ENCODE results near the gene AXIN1. TPM values are rescaled to one million over a fixed set of nuclear protein-coding genes. Genes with fewer than 3 reads are reported as not detected.

AXIN1 gene
- total RNA-seq, 1 experiment from 2014 or later, result 52.4 TPM

- no peak for DNase-seq
- Histone ChIP-seq H3K36me3 (replicated peaks; ENCODE audit: control insufficient read depth, insufficient read depth, low read length) (peaks cover 4% of the 10 kb centered on the region), H3K27me3 (ENCODE audit: control insufficient read depth, insufficient read depth, low read length) (no peaks in the 10 kb centered on the region), H3K4me3 (ENCODE audit: insufficient read depth, low read depth, low read length) (no peak overlapping the region)
Observed at GRCh38 chr16:253833-254232, 98.7 kb downstream of the AXIN1 start.

GRCh38 chr16:252366-253337 is 99.9 kb downstream of the AXIN1 start:
- no peak for DNase-seq
- peaks cover 4% of the 10 kb centered on the region for H3K36me3 ChIP-seq (replicated peaks; ENCODE audit: control insufficient read depth, insufficient read depth, low read length)
- no peaks in the 10 kb centered on the region for H3K27me3 ChIP-seq (ENCODE audit: control insufficient read depth, insufficient read depth, low read length)
- H3K4me3 ChIP-seq (ENCODE audit: insufficient read depth, low read depth, low read length), result no peak overlapping the region

GRCh38 chr16:249431-249830 is 103.1 kb downstream of the AXIN1 start:
- Histone ChIP-seq H3K27me3 (ENCODE audit: control insufficient read depth, insufficient read depth, low read length) (no peaks in the 10 kb centered on the region), H3K4me3 (ENCODE audit: insufficient read depth, low read depth, low read length) (no peak overlapping the region), H3K36me3 (replicated peaks; ENCODE audit: control insufficient read depth, insufficient read depth, low read length) (0 out of 2 replicates have a peak, but pooled peaks cover 3% of the 10 kb centered on the region)
- DNase-seq, result peak; percentile 46

GRCh38 chr16:247027-247426 is 105.5 kb downstream of the AXIN1 start:
- 0 out of 2 replicates have a peak, but pooled peaks cover 1% of the 10 kb centered on the region for H3K36me3 ChIP-seq (replicated peaks; ENCODE audit: control insufficient read depth, insufficient read depth, low read length)
- no peaks in the 10 kb centered on the region for H3K27me3 ChIP-seq (ENCODE audit: control insufficient read depth, insufficient read depth, low read length)
- no peak for DNase-seq
- H3K4me3 ChIP-seq (ENCODE audit: insufficient read depth, low read depth, low read length), result no peak overlapping the region

GRCh38 chr16:245105-245504 is 107.4 kb downstream of the AXIN1 start:
- 0 out of 2 replicates have a peak, but pooled peaks cover 1% of the 10 kb centered on the region for H3K36me3 ChIP-seq (replicated peaks; ENCODE audit: control insufficient read depth, insufficient read depth, low read length)
- H3K4me3 ChIP-seq (ENCODE audit: insufficient read depth, low read depth, low read length), result no peak overlapping the region
- DNase-seq, result no peak
- H3K27me3 ChIP-seq (ENCODE audit: control insufficient read depth, insufficient read depth, low read length), result no peaks in the 10 kb centered on the region

GRCh38 chr16:243348-243747 is 109.2 kb downstream of the AXIN1 start:
- H3K36me3 ChIP-seq (replicated peaks; ENCODE audit: control insufficient read depth, insufficient read depth, low read length), result no peaks in the 10 kb centered on the region
- H3K27me3 ChIP-seq (ENCODE audit: control insufficient read depth, insufficient read depth, low read length), result no peaks in the 10 kb centered on the region
- no peak for DNase-seq
- no peak overlapping the region for H3K4me3 ChIP-seq (ENCODE audit: insufficient read depth, low read depth, low read length)

GRCh38 chr16:242281-242680 is 110.2 kb downstream of the AXIN1 start:
- no peaks in the 10 kb centered on the region for H3K27me3 ChIP-seq (ENCODE audit: control insufficient read depth, insufficient read depth, low read length)
- no peak for DNase-seq
- H3K36me3 ChIP-seq (replicated peaks; ENCODE audit: control insufficient read depth, insufficient read depth, low read length), result no peaks in the 10 kb centered on the region
- no peak overlapping the region for H3K4me3 ChIP-seq (ENCODE audit: insufficient read depth, low read depth, low read length)

GRCh38 chr16:240559-240958 is 112.0 kb downstream of the AXIN1 start:
- no peaks in the 10 kb centered on the region for H3K27me3 ChIP-seq (ENCODE audit: control insufficient read depth, insufficient read depth, low read length)
- H3K4me3 ChIP-seq (ENCODE audit: insufficient read depth, low read depth, low read length), result no peak overlapping the region
- no peak for DNase-seq
- H3K36me3 ChIP-seq (replicated peaks; ENCODE audit: control insufficient read depth, insufficient read depth, low read length), result no peaks in the 10 kb centered on the region

- DNase-seq, result no peak
- Histone ChIP-seq H3K36me3 (replicated peaks; ENCODE audit: control insufficient read depth, insufficient read depth, low read length) (no peaks in the 10 kb centered on the region), H3K4me3 (ENCODE audit: insufficient read depth, low read depth, low read length) (no peak overlapping the region), H3K27me3 (ENCODE audit: control insufficient read depth, insufficient read depth, low read length) (no peaks in the 10 kb centered on the region)
Observed at GRCh38 chr16:239948-240277, 112.6 kb downstream of the AXIN1 start.

Other genes with a start within 250 kb of the AXIN1 start
- 9.9 and 10.9 TPM in 2 replicates for gene NPRL3, start 214.1 kb downstream of the AXIN1 start, total RNA-seq (2014; rRNA removed; shearing (Covaris generic))
- gene HBZ, start 200.1 kb downstream of the AXIN1 start, total RNA-seq (2014; rRNA removed; shearing (Covaris generic)), result not detected in 2 replicates
- not detected in 2 replicates for gene HBM, start 186.7 kb downstream of the AXIN1 start, total RNA-seq (2014; rRNA removed; shearing (Covaris generic))
- gene HBA2, start 179.8 kb downstream of the AXIN1 start, total RNA-seq (2014; rRNA removed; shearing (Covaris generic)), result not detected in 2 replicates
- gene HBA1, start 176.0 kb downstream of the AXIN1 start, total RNA-seq (2014; rRNA removed; shearing (Covaris generic)), result not detected in 2 replicates
- gene HBQ1, start 172.3 kb downstream of the AXIN1 start, total RNA-seq (2014; rRNA removed; shearing (Covaris generic)), result 0.59 and 1.6 TPM in 2 replicates
- 56.6 and 92.9 TPM in 2 replicates for gene LUC7L, start 123.3 kb downstream of the AXIN1 start, total RNA-seq (2014; rRNA removed; shearing (Covaris generic))
- 106 and 120 TPM in 2 replicates for gene FAM234A, start 117.9 kb downstream of the AXIN1 start, total RNA-seq (2014; rRNA removed; shearing (Covaris generic))
- gene RGS11, start 76.8 kb downstream of the AXIN1 start, total RNA-seq (2014; rRNA removed; shearing (Covaris generic)), result 0.69 and 0.81 TPM in 2 replicates
- gene ARHGDIG, start 72.1 kb downstream of the AXIN1 start, total RNA-seq (2014; rRNA removed; shearing (Covaris generic)), result 4.0 and 5.3 TPM in 2 replicates
- gene PDIA2, start 69.6 kb downstream of the AXIN1 start, total RNA-seq (2014; rRNA removed; shearing (Covaris generic)), result 0.15 and 2.1 TPM in 2 replicates
- 225 and 242 TPM in 2 replicates for gene MRPL28, start 17.8 kb upstream of the AXIN1 start, total RNA-seq (2014; rRNA removed; shearing (Covaris generic))
- 107 and 112 TPM in 2 replicates for gene PGAP6, start 29.3 kb upstream of the AXIN1 start, total RNA-seq (2014; rRNA removed; shearing (Covaris generic))
- gene NME4, start 44.5 kb upstream of the AXIN1 start, total RNA-seq (2014; rRNA removed; shearing (Covaris generic)), result 400 and 507 TPM in 2 replicates
- gene DECR2, start 49.2 kb upstream of the AXIN1 start, total RNA-seq (2014; rRNA removed; shearing (Covaris generic)), result 20.1 and 21.4 TPM in 2 replicates
- gene RAB11FIP3, start 72.9 kb upstream of the AXIN1 start, total RNA-seq (2014; rRNA removed; shearing (Covaris generic)), result 25.2 and 27.9 TPM in 2 replicates
- gene CAPN15, start 175.0 kb upstream of the AXIN1 start, total RNA-seq (2014; rRNA removed; shearing (Covaris generic)), result 80.6 and 87.5 TPM in 2 replicates
- gene PRR35, start 207.7 kb upstream of the AXIN1 start, total RNA-seq (2014; rRNA removed; shearing (Covaris generic)), result 0.28 and 0.85 TPM in 2 replicates
- 1.1 TPM in 2 replicates for gene NHLRC4, start 214.3 kb upstream of the AXIN1 start, total RNA-seq (2014; rRNA removed; shearing (Covaris generic))
- 42.2 and 44.6 TPM in 2 replicates for gene PIGQ, start 217.2 kb upstream of the AXIN1 start, total RNA-seq (2014; rRNA removed; shearing (Covaris generic))
- 26.3 and 26.4 TPM in 2 replicates for gene RAB40C, start 237.3 kb upstream of the AXIN1 start, total RNA-seq (2014; rRNA removed; shearing (Covaris generic))

All from H7 (cell line).